Fibroblast of pulmonary artery (primary cell): Measurements from ENCODE around the gene PPM1B.
"Not testable (repeated sequence)": the region's sequence is repeated elsewhere in the genome, so short reads cannot be mapped to it uniquely, and the experiment has no call there.

Experiments
- DNase-seq: peaks from one replicate; pipeline ENCODE4 v3.0.0-alpha.2; 2010; ENCODE audit warnings: low read depth
- H3K4me3 ChIP-seq: replicated peaks from 2 replicates; pipeline ENCODE4 v1.5.1; 2011; ENCODE audit warnings: low read depth, mild to moderate bottlenecking, control low read depth, low read length, moderate library complexity
- CTCF ChIP-seq: IDR thresholded peaks from 2 replicates; pipeline ENCODE4 v1.5.1; 2011; ENCODE audit warnings: mild to moderate bottlenecking, control low read depth, low read length, inconsistent platforms; ENCODE audit errors: missing control alignments

PPM1B gene

GRCh38 chr2:44131177-44131576, 37.5 kb upstream of the PPM1B start:
- H3K4me3 ChIP-seq, result no peak overlapping the region
- DNase-seq, result no peak
- no peak for TF ChIP-seq CTCF

- DNase-seq, H3K4me3 ChIP-seq: not testable (repeated sequence)
These were observed 35.1 kb upstream of the PPM1B start for GRCh38 chr2:44133602-44134001.

- DNase-seq, result no peak
- H3K4me3 ChIP-seq, result no peak overlapping the region
- TF ChIP-seq CTCF, result no peak
These were observed 33.8 kb upstream of the PPM1B start for GRCh38 chr2:44134848-44135247.

GRCh38 chr2:44135296-44135695, 33.4 kb upstream of the PPM1B start:
- DNase-seq, result no peak
- no peak for TF ChIP-seq CTCF
- H3K4me3 ChIP-seq, result no peak overlapping the region

GRCh38 chr2:44135771-44136170, 32.9 kb upstream of the PPM1B start:
- TF ChIP-seq CTCF, result no peak
- no peak overlapping the region for H3K4me3 ChIP-seq
- DNase-seq, result peak; percentile 51

GRCh38 chr2:44136252-44136651, 32.4 kb upstream of the PPM1B start:
- no peak overlapping the region for H3K4me3 ChIP-seq
- TF ChIP-seq CTCF, result no peak
- DNase-seq, result peak; percentile 45

- no peak for TF ChIP-seq CTCF
- no peak for DNase-seq
- H3K4me3 ChIP-seq, result no peak overlapping the region
These were observed 31.6 kb upstream of the PPM1B start for GRCh38 chr2:44137048-44137447.

- no peak overlapping the region for H3K4me3 ChIP-seq
- DNase-seq, result peak; percentile 8
- TF ChIP-seq CTCF, result no peak
These were observed 30.7 kb upstream of the PPM1B start for GRCh38 chr2:44137872-44138551.
